ENCODE results near the gene OR52N4. TPM values are rescaled to one million over a fixed set of nuclear protein-coding genes. Genes with fewer than 3 reads are reported as not detected.

OR52N4 gene
- total and polyA plus RNA-seq, 2 of the 4 experiments (the other 2 are of a cell fraction) = not detected

GRCh38 chr11:5749836-5750235 lies 4.2 kb upstream of the OR52N4 start:
- Histone ChIP-seq H2AK9ac (replicated peaks; ENCODE audit: low read depth, low read length, poor library complexity) (no peak overlapping the region), H3K4me3 (ENCODE audit: insufficient read depth, low read depth, low read length) (no peak overlapping the region), H4K91ac (ENCODE audit: insufficient read depth, low read depth, low read length) (no peak overlapping the region), H3K27ac (ENCODE audit: insufficient read depth, low read length) (no peak overlapping the region), H3K4me1 (ENCODE audit: control insufficient read depth, insufficient read depth, low read length) (no peaks in the 10 kb centered on the region), H3K9me1 (ENCODE audit: insufficient read depth, low read length) (no peaks in the 10 kb centered on the region), H3K23ac (ENCODE audit: low read depth, low read length) (no peak overlapping the region), H3K56ac (ENCODE audit: extremely low read depth, insufficient read depth, low read length) (no peak overlapping the region), H2AFZ (replicated peaks; ENCODE audit: low read length, poor library complexity) (no peak overlapping the region), H3K14ac (replicated peaks; ENCODE audit: low read depth, low read length) (no peak overlapping the region), H2BK20ac (ENCODE audit: low read depth, low read length) (no peak overlapping the region), H2BK120ac (ENCODE audit: low read depth, low read length) (no peak overlapping the region), H2AK5ac (ENCODE audit: low read depth, low read length) (no peak overlapping the region), H4K5ac (ENCODE audit: low read depth, low read length) (no peak overlapping the region), H3K4me2 (ENCODE audit: low read depth, low read length) (no peak overlapping the region), H3K9me3 (ENCODE audit: control insufficient read depth, insufficient read depth, low read length) (no peaks in the 10 kb centered on the region), H4K20me1 (ENCODE audit: insufficient read depth, low read length) (no peaks in the 10 kb centered on the region), H2BK15ac (ENCODE audit: low read depth, low read length) (no peak overlapping the region), H2BK5ac (ENCODE audit: low read depth, low read length, poor library complexity, severe bottlenecking) (no peak overlapping the region), H3K4ac (ENCODE audit: low read depth, low read length) (no peak overlapping the region), H3K79me1 (ENCODE audit: low read depth in 1 of 2, low read length in 2 of 2) (no peaks in the 10 kb centered on the region), H3K36me3 (ENCODE audit: control insufficient read depth, insufficient read depth, low read length) (no peaks in the 10 kb centered on the region), H3K27me3 (ENCODE audit: control insufficient read depth, insufficient read depth, low read length) (no peaks in the 10 kb centered on the region), H3K9ac (ENCODE audit: low read depth, low read length) (no peak overlapping the region), H3K18ac (ENCODE audit: low read depth, low read length) (no peak overlapping the region), H4K8ac (ENCODE audit: low read depth in 2 of 2, low read length in 2 of 2) (no peak overlapping the region)
- POLR2A ChIA-PET (ENCODE audit: unreplicated experiment) = no interaction called here
- ATAC-seq (ENCODE audit: low read depth) (no peak), DNase-seq (no peak)
- WGBS, 2 experiments (ENCODE audit: extremely low coverage in 2 of 2, insufficient read length in 1 of 2) = no CpG with 5 or more reads among the region's 3 CpGs
- in situ Hi-C loops (cut with MboI; ENCODE audit: low sequenced_read_pairs) = no loop called here
- CTCF ChIA-PET = no interaction called here
- intact Hi-C loops (cut with micrococcal nuclease) = no loop called here
- dilution Hi-C loops (cut with HindIII; ENCODE audit: low sequenced_read_pairs, unreplicated experiment) = no loop called here
- no TSS peak for BruUV-seq (replicated peaks)
- no peak for TF ChIP-seq FOS (IDR thresholded peaks at IDR 0.05; ENCODE audit: low read depth, low read length)
- TF ChIP-seq MXI1 (IDR thresholded peaks at IDR 0.05; ENCODE audit: borderline replicate concordance, low read depth, low read length) = no peak
- no peak for TF ChIP-seq USF2 (IDR thresholded peaks at IDR 0.05; ENCODE audit: low read depth, low read length)
- TF ChIP-seq MAFK (IDR thresholded peaks at IDR 0.05; ENCODE audit: low read depth, low read length) = peak; percentile 34

Data from IMR-90 (cell line).